ENCODE data around the gene EXOC3L4.
A peak's percentile ranks its signal among the peaks of the same experiment; 100 is the strongest.

Gene EXOC3L4

GRCh38 chr14:103103461-103104388 is 9.2 kb downstream of the EXOC3L4 start:
- Mint-ChIP-seq H3K4me3 (no peak overlapping the region), H3K27me3 (ENCODE audit: low read depth) (peaks cover 32% of the 10 kb centered on the region), H3K27ac (no peak overlapping the region), H3K9me3 (no peaks in the 10 kb centered on the region), H3K4me1 (ENCODE audit: low read depth) (peaks cover 4% of the 10 kb centered on the region), H3K36me3 (ENCODE audit: low read depth) (no peaks in the 10 kb centered on the region)

- Mint-ChIP-seq H3K9me3 (no peaks in the 10 kb centered on the region), H3K4me1 (ENCODE audit: low read depth) (peaks cover 5% of the 10 kb centered on the region), H3K4me3 (no peak overlapping the region), H3K36me3 (ENCODE audit: low read depth) (no peaks in the 10 kb centered on the region), H3K27ac (no peak overlapping the region), H3K27me3 (ENCODE audit: low read depth) (peaks cover 32% of the 10 kb centered on the region)
Measured at GRCh38 chr14:103104389-103104653, 9.8 kb downstream of the EXOC3L4 start.

- no peak overlapping the region for H3K27ac Mint-ChIP-seq
- H3K4me3 Mint-ChIP-seq, result no peak overlapping the region
- H3K27me3 Mint-ChIP-seq (ENCODE audit: low read depth), result peaks cover 32% of the 10 kb centered on the region
- no peaks in the 10 kb centered on the region for H3K36me3 Mint-ChIP-seq (ENCODE audit: low read depth)
- H3K4me1 Mint-ChIP-seq (ENCODE audit: low read depth), result peaks cover 5% of the 10 kb centered on the region
- no peaks in the 10 kb centered on the region for H3K9me3 Mint-ChIP-seq
Measured at GRCh38 chr14:103104654-103105452, 10.3 kb downstream of the EXOC3L4 start.

GRCh38 chr14:103105580-103106150 is 11.1 kb downstream of the EXOC3L4 start:
- H3K36me3 Mint-ChIP-seq (ENCODE audit: low read depth), result no peaks in the 10 kb centered on the region
- no peaks in the 10 kb centered on the region for H3K9me3 Mint-ChIP-seq
- peaks cover 32% of the 10 kb centered on the region for H3K27me3 Mint-ChIP-seq (ENCODE audit: low read depth)
- peaks cover 5% of the 10 kb centered on the region for H3K4me1 Mint-ChIP-seq (ENCODE audit: low read depth)
- H3K4me3 Mint-ChIP-seq, result no peak overlapping the region
- no peak overlapping the region for H3K27ac Mint-ChIP-seq

- Mint-ChIP-seq H3K27me3 (ENCODE audit: low read depth) (peaks cover 22% of the 10 kb centered on the region), H3K9me3 (no peaks in the 10 kb centered on the region), H3K36me3 (ENCODE audit: low read depth) (no peaks in the 10 kb centered on the region), H3K27ac (no peak overlapping the region), H3K4me3 (no peak overlapping the region), H3K4me1 (ENCODE audit: low read depth) (peaks cover 12% of the 10 kb centered on the region)
Measured at GRCh38 chr14:103107455-103107854, 12.9 kb downstream of the EXOC3L4 start.

GRCh38 chr14:103107941-103108748 is 13.6 kb downstream of the EXOC3L4 start:
- H3K36me3 Mint-ChIP-seq (ENCODE audit: low read depth), result no peaks in the 10 kb centered on the region
- H3K27me3 Mint-ChIP-seq (ENCODE audit: low read depth), result peaks cover 18% of the 10 kb centered on the region
- H3K4me3 Mint-ChIP-seq, result no peak overlapping the region
- no peaks in the 10 kb centered on the region for H3K9me3 Mint-ChIP-seq
- H3K4me1 Mint-ChIP-seq (ENCODE audit: low read depth), result peaks cover 14% of the 10 kb centered on the region
- no peak overlapping the region for H3K27ac Mint-ChIP-seq

GRCh38 chr14:103108749-103109207 is 14.3 kb downstream of the EXOC3L4 start:
- H3K27ac Mint-ChIP-seq, result peak overlapping the region; percentile 41
- no peaks in the 10 kb centered on the region for H3K9me3 Mint-ChIP-seq

GRCh38 chr14:103109535-103110441 is 15.3 kb downstream of the EXOC3L4 start:
- Mint-ChIP-seq H3K27ac (no peak overlapping the region), H3K36me3 (ENCODE audit: low read depth) (no peaks in the 10 kb centered on the region), H3K4me3 (no peak overlapping the region), H3K27me3 (ENCODE audit: low read depth) (peaks cover 11% of the 10 kb centered on the region), H3K4me1 (ENCODE audit: low read depth) (peaks cover 15% of the 10 kb centered on the region), H3K9me3 (no peaks in the 10 kb centered on the region)

More at GRCh38 chr14:103108749-103109207, 14.3 kb downstream of the EXOC3L4 start:
- Mint-ChIP-seq H3K4me3 (no peak overlapping the region), H3K27me3 (ENCODE audit: low read depth) (peaks cover 13% of the 10 kb centered on the region), H3K36me3 (ENCODE audit: low read depth) (no peaks in the 10 kb centered on the region), H3K4me1 (ENCODE audit: low read depth) (peaks cover 14% of the 10 kb centered on the region)

- H3K9me3 Mint-ChIP-seq, result no peaks in the 10 kb centered on the region
- H3K27me3 Mint-ChIP-seq (ENCODE audit: low read depth), result peaks cover 2% of the 10 kb centered on the region
- peaks cover 16% of the 10 kb centered on the region for H3K4me1 Mint-ChIP-seq (ENCODE audit: low read depth)
- H3K36me3 Mint-ChIP-seq (ENCODE audit: low read depth), result no peaks in the 10 kb centered on the region
- peak overlapping the region; percentile 25 for H3K4me3 Mint-ChIP-seq
- no peak overlapping the region for H3K27ac Mint-ChIP-seq
Measured at GRCh38 chr14:103110681-103111231, 16.2 kb downstream of the EXOC3L4 start.

GRCh38 chr14:103111232-103111868 is 16.8 kb downstream of the EXOC3L4 start:
- Mint-ChIP-seq H3K36me3 (ENCODE audit: low read depth) (no peaks in the 10 kb centered on the region), H3K9me3 (no peaks in the 10 kb centered on the region), H3K27me3 (ENCODE audit: low read depth) (no peaks in the 10 kb centered on the region), H3K27ac (no peak overlapping the region), H3K4me1 (ENCODE audit: low read depth) (peaks cover 19% of the 10 kb centered on the region), H3K4me3 (no peak overlapping the region)

GRCh38 chr14:103112400-103113243 is 18.1 kb downstream of the EXOC3L4 start:
- H3K4me3 Mint-ChIP-seq, result no peak overlapping the region
- peaks cover 19% of the 10 kb centered on the region for H3K4me1 Mint-ChIP-seq (ENCODE audit: low read depth)
- no peaks in the 10 kb centered on the region for H3K9me3 Mint-ChIP-seq
- no peak overlapping the region for H3K27ac Mint-ChIP-seq
- no peaks in the 10 kb centered on the region for H3K27me3 Mint-ChIP-seq (ENCODE audit: low read depth)
- no peaks in the 10 kb centered on the region for H3K36me3 Mint-ChIP-seq (ENCODE audit: low read depth)

- Mint-ChIP-seq H3K9me3 (no peaks in the 10 kb centered on the region), H3K4me3 (no peak overlapping the region), H3K36me3 (ENCODE audit: low read depth) (no peaks in the 10 kb centered on the region), H3K27me3 (ENCODE audit: low read depth) (no peaks in the 10 kb centered on the region), H3K27ac (no peak overlapping the region), H3K4me1 (ENCODE audit: low read depth) (peaks cover 19% of the 10 kb centered on the region)
Measured at GRCh38 chr14:103113303-103113702, 18.8 kb downstream of the EXOC3L4 start.
